ENCODE results near the gene RNASE2. TPM values are rescaled to one million over a fixed set of nuclear protein-coding genes. Genes with fewer than 3 reads are reported as not detected.

The RNASE2 gene
- total RNA-seq, 1 experiment from 2014 or later = not detected

DNA sequence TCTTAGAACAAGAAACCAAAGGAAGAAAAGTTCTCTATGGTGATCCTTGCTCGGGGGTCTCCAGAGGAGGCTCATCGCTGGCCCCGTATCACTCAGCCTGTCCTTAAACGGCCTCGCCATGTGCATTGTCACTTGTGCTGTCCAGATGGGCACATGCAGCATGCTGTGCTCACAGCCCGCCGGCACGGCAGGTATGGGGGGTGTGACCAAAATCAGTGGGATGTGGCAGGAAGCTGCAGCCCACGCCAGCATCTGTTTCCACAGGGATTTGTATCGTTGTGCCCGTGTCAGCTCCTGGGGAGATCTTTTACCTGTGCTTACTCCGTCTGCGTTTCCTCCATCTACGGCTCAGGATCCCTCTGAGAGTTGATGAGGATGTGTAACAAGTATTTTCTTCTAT is 41.2 kb downstream of the RNASE2 start:
- TF ChIP-seq EZH2 (IDR thresholded peaks at IDR 0.05; ENCODE audit: borderline replicate concordance, low read depth, low read length, poor library complexity, severe bottlenecking) = no peak
- TF ChIP-seq, protein P1, sequence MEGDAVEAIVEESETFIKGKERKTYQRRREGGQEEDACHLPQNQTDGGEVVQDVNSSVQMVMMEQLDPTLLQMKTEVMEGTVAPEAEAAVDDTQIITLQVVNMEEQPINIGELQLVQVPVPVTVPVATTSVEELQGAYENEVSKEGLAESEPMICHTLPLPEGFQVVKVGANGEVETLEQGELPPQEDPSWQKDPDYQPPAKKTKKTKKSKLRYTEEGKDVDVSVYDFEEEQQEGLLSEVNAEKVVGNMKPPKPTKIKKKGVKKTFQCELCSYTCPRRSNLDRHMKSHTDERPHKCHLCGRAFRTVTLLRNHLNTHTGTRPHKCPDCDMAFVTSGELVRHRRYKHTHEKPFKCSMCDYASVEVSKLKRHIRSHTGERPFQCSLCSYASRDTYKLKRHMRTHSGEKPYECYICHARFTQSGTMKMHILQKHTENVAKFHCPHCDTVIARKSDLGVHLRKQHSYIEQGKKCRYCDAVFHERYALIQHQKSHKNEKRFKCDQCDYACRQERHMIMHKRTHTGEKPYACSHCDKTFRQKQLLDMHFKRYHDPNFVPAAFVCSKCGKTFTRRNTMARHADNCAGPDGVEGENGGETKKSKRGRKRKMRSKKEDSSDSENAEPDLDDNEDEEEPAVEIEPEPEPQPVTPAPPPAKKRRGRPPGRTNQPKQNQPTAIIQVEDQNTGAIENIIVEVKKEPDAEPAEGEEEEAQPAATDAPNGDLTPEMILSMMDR (conservative IDR thresholded peaks at IDR 0.05; ENCODE audit: low read depth, low read length) = no peak
- intact Hi-C loops (cut with micrococcal nuclease; ENCODE audit: unreplicated experiment) = no loop called here
- no peak for DNase-seq (ENCODE audit: low spot score)
- H3K36me3 ChIP-seq (ENCODE audit: insufficient read depth, low read length, poor library complexity, severe bottlenecking) = peaks cover 56% of the 10 kb centered on the region
- BruUV-seq (replicated peaks) = no TSS peak
- H3K9me3 ChIP-seq (ENCODE audit: low read depth, low read length, poor library complexity, severe bottlenecking) = no peaks in the 10 kb centered on the region
- H3K27me3 ChIP-seq (replicated peaks; ENCODE audit: insufficient read depth, low read depth, low read length, poor library complexity) = no peaks in the 10 kb centered on the region
- peaks cover 8% of the 10 kb centered on the region for H3K4me1 ChIP-seq (ENCODE audit: insufficient read depth, low read length, poor library complexity, severe bottlenecking)
- POLR2A ChIA-PET (ENCODE audit: low non-redundant PET) = no interaction called here
- no peak overlapping the region for H3K27ac ChIP-seq (ENCODE audit: low read depth, low read length, poor library complexity, severe bottlenecking)
- H3K4me3 ChIP-seq (ENCODE audit: low read depth, low read length, poor library complexity, severe bottlenecking) = no peak overlapping the region
- CTCF ChIA-PET = interaction anchor here (1.5 kb wide), 1 partner anchor 18 kb away, joined by 4 read pairs; no protein-coding TSS in a partner anchor

DNA sequence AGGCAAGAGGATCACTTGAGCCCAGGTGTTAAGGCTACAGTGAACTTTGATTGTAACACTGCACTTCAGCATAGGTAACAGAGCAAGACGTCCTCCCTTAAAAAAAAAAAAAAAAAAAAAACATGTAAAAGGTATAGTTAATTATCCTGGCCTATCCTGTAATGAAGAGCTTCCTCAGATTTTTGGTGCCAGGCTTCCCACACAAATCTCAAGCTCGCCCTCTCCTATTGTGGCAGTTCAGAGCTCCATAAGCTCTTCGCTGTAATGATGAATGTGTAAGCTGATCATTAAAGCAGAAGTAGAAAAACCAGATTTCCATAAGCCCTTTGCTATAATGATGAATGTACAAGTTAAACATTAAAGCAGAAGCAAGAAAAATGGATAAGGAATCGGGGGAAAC is 41.8 kb downstream of the RNASE2 start:
- POLR2A ChIA-PET (ENCODE audit: low non-redundant PET) = interaction anchor here (0.7 kb wide), 1 partner anchor 264 kb away, joined by 23 read pairs; no protein-coding TSS in a partner anchor
- H3K27ac ChIP-seq (ENCODE audit: low read depth, low read length, poor library complexity, severe bottlenecking) = no peak overlapping the region
- H3K36me3 ChIP-seq (ENCODE audit: insufficient read depth, low read length, poor library complexity, severe bottlenecking) = peaks cover 52% of the 10 kb centered on the region
- CTCF ChIA-PET = interaction anchor here (0.6 to 1.5 kb wide), 2 partner anchors 17 to 26 kb away, joined by 4 to 11 read pairs; no protein-coding TSS in a partner anchor
- no peak for DNase-seq (ENCODE audit: low spot score)
- no TSS peak for BruUV-seq (replicated peaks)
- H3K9me3 ChIP-seq (ENCODE audit: low read depth, low read length, poor library complexity, severe bottlenecking) = no peaks in the 10 kb centered on the region
- no peak for TF ChIP-seq EZH2 (IDR thresholded peaks at IDR 0.05; ENCODE audit: borderline replicate concordance, low read depth, low read length, poor library complexity, severe bottlenecking)
- TF ChIP-seq, protein P1 (conservative IDR thresholded peaks at IDR 0.05; ENCODE audit: low read depth, low read length) = no peak
- intact Hi-C loops (cut with micrococcal nuclease; ENCODE audit: unreplicated experiment) = no loop called here
- H3K4me3 ChIP-seq (ENCODE audit: low read depth, low read length, poor library complexity, severe bottlenecking) = no peak overlapping the region
- no peaks in the 10 kb centered on the region for H3K27me3 ChIP-seq (replicated peaks; ENCODE audit: insufficient read depth, low read depth, low read length, poor library complexity)
- peaks cover 8% of the 10 kb centered on the region for H3K4me1 ChIP-seq (ENCODE audit: insufficient read depth, low read length, poor library complexity, severe bottlenecking)

DNA sequence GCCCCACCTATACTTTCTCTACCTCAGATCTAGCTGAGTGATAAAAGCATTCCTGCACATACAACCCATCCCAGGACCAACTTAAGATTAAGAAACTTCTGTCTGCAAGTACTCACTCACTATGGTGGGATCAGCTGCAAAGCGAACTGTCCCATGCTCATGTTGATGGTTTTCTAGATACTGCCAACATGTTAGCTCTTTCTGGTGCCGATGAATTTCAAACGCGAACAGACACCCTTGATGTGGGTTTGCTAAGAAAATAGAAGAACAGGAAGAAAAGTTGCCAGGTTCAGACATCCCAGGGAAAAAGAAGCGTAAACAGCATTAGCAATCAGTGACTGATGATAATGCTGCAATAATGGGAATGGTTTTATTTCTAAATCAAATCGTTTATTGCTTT is 42.3 kb downstream of the RNASE2 start:
- POLR2A ChIA-PET (ENCODE audit: low non-redundant PET) = interaction anchor here (0.7 kb wide), 1 partner anchor 264 kb away, joined by 23 read pairs; no protein-coding TSS in a partner anchor

DNA sequence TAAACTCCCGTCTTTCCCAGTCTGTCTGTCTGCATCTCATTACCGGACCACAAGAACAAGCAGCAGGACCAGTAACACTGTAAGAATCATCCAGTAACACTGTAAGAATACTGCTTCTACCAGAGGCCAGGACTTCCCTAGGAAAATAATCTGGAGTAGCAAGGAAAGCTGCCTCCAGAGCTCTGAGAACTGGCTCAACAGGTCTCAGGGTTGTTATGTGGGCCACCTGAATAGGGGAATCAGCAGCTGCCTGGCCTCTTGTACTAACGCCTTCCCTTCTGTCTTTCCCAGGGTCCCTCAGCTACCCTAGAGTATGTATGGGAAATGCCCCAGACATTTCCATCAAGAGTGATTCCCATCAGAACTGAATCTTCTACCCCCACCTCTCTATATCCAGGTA is 42.9 kb downstream of the RNASE2 start:
- Histone ChIP-seq H3K36me3 (ENCODE audit: insufficient read depth, low read length, poor library complexity, severe bottlenecking) (peaks cover 41% of the 10 kb centered on the region), H3K9me3 (ENCODE audit: low read depth, low read length, poor library complexity, severe bottlenecking) (no peaks in the 10 kb centered on the region), H3K4me3 (ENCODE audit: low read depth, low read length, poor library complexity, severe bottlenecking) (no peak overlapping the region), H3K27me3 (replicated peaks; ENCODE audit: insufficient read depth, low read depth, low read length, poor library complexity) (no peaks in the 10 kb centered on the region), H3K27ac (ENCODE audit: low read depth, low read length, poor library complexity, severe bottlenecking) (no peak overlapping the region), H3K4me1 (ENCODE audit: insufficient read depth, low read length, poor library complexity, severe bottlenecking) (peaks cover 8% of the 10 kb centered on the region)
- BruUV-seq (replicated peaks) = no TSS peak
- intact Hi-C loops (cut with micrococcal nuclease; ENCODE audit: unreplicated experiment) = no loop called here
- DNase-seq (ENCODE audit: low spot score) = no peak
- ChIA-PET POLR2A (ENCODE audit: low non-redundant PET) (no interaction called here), CTCF (interaction anchor here (0.9 to 1.5 kb wide), 2 partner anchors 16 to 17 kb away, joined by 3 to 4 read pairs; no protein-coding TSS in a partner anchor)
- TF ChIP-seq EZH2 (IDR thresholded peaks at IDR 0.05; ENCODE audit: borderline replicate concordance, low read depth, low read length, poor library complexity, severe bottlenecking) = no peak
- TF ChIP-seq, protein P1 (conservative IDR thresholded peaks at IDR 0.05; ENCODE audit: low read depth, low read length) = no peak

More for the DNA sequence above, 42.3 kb downstream of the RNASE2 start:
- H3K27ac ChIP-seq (ENCODE audit: low read depth, low read length, poor library complexity, severe bottlenecking) = no peak overlapping the region
- no peak overlapping the region for H3K4me3 ChIP-seq (ENCODE audit: low read depth, low read length, poor library complexity, severe bottlenecking)
- DNase-seq (ENCODE audit: low spot score) = no peak
- no peaks in the 10 kb centered on the region for H3K27me3 ChIP-seq (replicated peaks; ENCODE audit: insufficient read depth, low read depth, low read length, poor library complexity)
- no peaks in the 10 kb centered on the region for H3K9me3 ChIP-seq (ENCODE audit: low read depth, low read length, poor library complexity, severe bottlenecking)
- intact Hi-C loops (cut with micrococcal nuclease; ENCODE audit: unreplicated experiment) = no loop called here
- no TSS peak for BruUV-seq (replicated peaks)
- TF ChIP-seq EZH2 (IDR thresholded peaks at IDR 0.05; ENCODE audit: borderline replicate concordance, low read depth, low read length, poor library complexity, severe bottlenecking) = no peak
- H3K4me1 ChIP-seq (ENCODE audit: insufficient read depth, low read length, poor library complexity, severe bottlenecking) = peaks cover 8% of the 10 kb centered on the region
- CTCF ChIA-PET = interaction anchor here (0.6 to 1.5 kb wide), 2 partner anchors 17 to 26 kb away, joined by 4 to 11 read pairs; no protein-coding TSS in a partner anchor
- H3K36me3 ChIP-seq (ENCODE audit: insufficient read depth, low read length, poor library complexity, severe bottlenecking) = peaks cover 47% of the 10 kb centered on the region

All from A673 (cell line).